B cell (primary cell): Measurements from ENCODE around the gene LAX1.
"Not testable (repeated sequence)": the region's sequence is repeated elsewhere in the genome, so short reads cannot be mapped to it uniquely, and the experiment has no call there.

Source experiments
- CTCF ChIP-seq: fragments of 200-600 bp; IDR thresholded peaks from one replicate; pipeline ENCODE4 v1.8.0; 2022; ENCODE audit warnings: antibody characterized with exemption, mild to moderate bottlenecking
- EZH2 ChIP-seq: IDR thresholded peaks from 2 replicates; pipeline ENCODE4 v1.6.1; 2012; ENCODE audit warnings: borderline replicate concordance, low read depth, mild to moderate bottlenecking, moderate library complexity, low read length; ENCODE audit not compliant: insufficient read depth, poor library complexity, severe bottlenecking

- not testable (repeated sequence) for TF ChIP-seq CTCF, EZH2
Observed at GRCh38 chr1:203793561-203793960, 28.6 kb downstream of the LAX1 start.
